Sigmoid colon (tissue), 7 donors: Measurements from ENCODE around the gene PRUNE2. TPM values are rescaled to one million over a fixed set of nuclear protein-coding genes. Genes with fewer than 3 reads are reported as not detected.

Source experiments
- DNase-seq: peaks from one replicate; pipeline ENCODE4 v3.0.0-alpha.2; 2019
- H3K27ac ChIP-seq, 4 donors: fragments of 200-600 bp; sonication (generic); one replicate each; pipeline ENCODE4 v1.5.1; 2016 to 2019; ENCODE audit warnings: mild to moderate bottlenecking in 1 of 4
- H3K27me3 ChIP-seq, 3 donors: fragments of 200-600 bp; sonication (generic); one replicate each; pipeline ENCODE4 v1.5.1; 2019; ENCODE audit warnings: mild to moderate bottlenecking in 1 of 3
- H3K36me3 ChIP-seq, 4 donors: fragments of 200-600 bp; sonication (generic); one replicate each; pipeline ENCODE4 v1.5.1; 2016 to 2019
- H3K4me1 ChIP-seq, 4 donors: fragments of 200-600 bp; sonication (generic); one replicate each; pipeline ENCODE4 v1.5.1; 2017 to 2019
- H3K4me3 ChIP-seq, 4 donors: fragments of 200-600 bp; sonication (generic); one replicate each; pipeline ENCODE4 v1.5.1; 2017 to 2019; ENCODE audit warnings: mild to moderate bottlenecking in 2 of 4, moderate library complexity in 1 of 4
- H3K9me3 ChIP-seq, 4 donors: fragments of 200-600 bp in 3 of 4; sonication (generic) in 3 of 4; one replicate each; pipeline versions ENCODE4 v1.5.1 to v1.6.1; 2013 to 2019
- CTCF ChIP-seq, 4 experiments: fragments of 450-650 bp in 3 of 4; fragments of 200-600 bp in 1 of 4; IDR thresholded peaks; one replicate each; pipeline ENCODE4 v1.5.1; 2016 to 2019; ENCODE audit warnings: antibody characterized with exemption in 4 of 4, mild to moderate bottlenecking in 3 of 4, moderate library complexity in 2 of 4
- EP300 ChIP-seq, 4 donors: sonication (generic); formaldehyde crosslinking; IDR thresholded peaks; one replicate each; pipeline ENCODE4 v1.6.1; 2017; ENCODE audit warnings: antibody characterized with exemption in 4 of 4
- POLR2A ChIP-seq, 2 donors: fragments of 450-650 bp; IDR thresholded peaks; one replicate each; pipeline ENCODE4 v1.6.1; 2016; ENCODE audit warnings: antibody characterized with exemption in 2 of 2, mild to moderate bottlenecking in 2 of 2, moderate library complexity in 2 of 2
- POLR2AphosphoS5 ChIP-seq, 4 donors: sonication (generic); formaldehyde crosslinking; IDR thresholded peaks; one replicate each; pipeline ENCODE4 v1.6.1; 2017; ENCODE audit warnings: antibody characterized with exemption in 4 of 4
- WGBS, 2 donors: extraction: QIAGEN DNeasy Blood & Tissue Kit; methylation state at CpG; one replicate each; pipeline ENCODE4 v1.1.7; 2013; 5-methylcytosine and 5-hydroxymethylcytosine counted together
- intact Hi-C: fragments of 100-400 bp; cut with DNase I; formaldehyde crosslinking; loops from one replicate; pipeline ENCODE4 v1.15.1; 2023
- polyA plus RNA-seq, 3 donors: library from polyadenylated mRNA; stranded (reverse); fragments of 200-250 nt; gene quantifications; one replicate each; pipeline ENCODE4 v1.2.3, GENCODE V29; 2013
- total RNA-seq, 4 donors: library from RNA; depleted of rRNA; stranded (reverse); fragments of >200 nt; gene quantifications; one replicate each; pipeline ENCODE4 v1.1.0, GENCODE V29; 2016
- donor health status: healthy with polysubstance abuse.
- donor health status: Bipolar disorder and iron deficiency.
- donor health status: healthy.

The PRUNE2 gene
- total and polyA plus RNA-seq, 7 donors = 7.4 to 536 (median 440) TPM

GRCh38 chr9:76761448-76761847, 144.5 kb downstream of the PRUNE2 start:
- H3K4me3 ChIP-seq = no peak overlapping the region
- peaks cover 0 to 41% (median 22%) of the 10 kb centered on the region in 4 donors for H3K4me1 ChIP-seq
- peaks cover 0 to 30% (median 0%) of the 10 kb centered on the region in 4 donors for H3K36me3 ChIP-seq
- intact Hi-C loops = loop anchor here (5.0 kb wide), 2 partner anchors 146 to 226 kb away; partner anchors contain the start of gene PRUNE2
- no peaks in the 10 kb centered on the region for H3K9me3 ChIP-seq
- H3K27me3 ChIP-seq = no peaks in the 10 kb centered on the region
- WGBS, 2 donors = 1 to 23% methylated on average over 1 of the region's 1 CpG
- H3K27ac ChIP-seq = peak overlapping the region in 1 of 4 donors; percentile 2
- TF ChIP-seq EP300 (IDR thresholded peaks at IDR 0.05) (no peak), CTCF (IDR thresholded peaks at IDR 0.05) (peak in 2 of 4 experiments; percentile 11 to 25)
- no peak for DNase-seq

GRCh38 chr9:76759732-76760131, 146.2 kb downstream of the PRUNE2 start:
- Histone ChIP-seq H3K4me3 (no peak overlapping the region), H3K9me3 (no peaks in the 10 kb centered on the region), H3K4me1 (peaks cover 0 to 41% (median 22%) of the 10 kb centered on the region in 4 donors), H3K36me3 (peaks cover 0 to 42% (median 0%) of the 10 kb centered on the region in 4 donors), H3K27ac (peak overlapping the region in 1 of 4 donors; percentile 20), H3K27me3 (no peaks in the 10 kb centered on the region)
- no peak for DNase-seq
- 15 to 29% methylated on average over 6 of the region's 6 CpGs for WGBS, 2 donors
- intact Hi-C loops = loop anchor here (5.0 kb wide), 2 partner anchors 148 to 228 kb away; partner anchors contain the start of gene PRUNE2
- TF ChIP-seq EP300 (IDR thresholded peaks at IDR 0.05) (no peak), POLR2A (IDR thresholded peaks at IDR 0.05) (no peak), CTCF (IDR thresholded peaks at IDR 0.05) (no peak), POLR2AphosphoS5 (IDR thresholded peaks at IDR 0.05) (no peak)

GRCh38 chr9:76758476-76758875, 147.4 kb downstream of the PRUNE2 start:
- peaks cover 0 to 41% (median 0%) of the 10 kb centered on the region in 4 donors for H3K36me3 ChIP-seq
- H3K27ac ChIP-seq = peak overlapping the region in 1 of 4 donors; percentile 20
- WGBS, 2 donors = 75 to 84% methylated on average over 4 of the region's 4 CpGs
- TF ChIP-seq POLR2A (IDR thresholded peaks at IDR 0.05) (no peak), EP300 (IDR thresholded peaks at IDR 0.05) (no peak), CTCF (IDR thresholded peaks at IDR 0.05) (no peak), POLR2AphosphoS5 (IDR thresholded peaks at IDR 0.05) (no peak)
- intact Hi-C loops = no loop called here
- H3K27me3 ChIP-seq = no peaks in the 10 kb centered on the region
- H3K9me3 ChIP-seq = no peaks in the 10 kb centered on the region
- H3K4me3 ChIP-seq = no peak overlapping the region
- DNase-seq = no peak
- peaks cover 0 to 40% (median 22%) of the 10 kb centered on the region in 4 donors for H3K4me1 ChIP-seq

GRCh38 chr9:76756941-76757673, 148.8 kb downstream of the PRUNE2 start:
- peaks cover 0 to 33% (median 17%) of the 10 kb centered on the region in 4 donors for H3K4me1 ChIP-seq
- no peak for DNase-seq
- H3K36me3 ChIP-seq = peaks cover 0 to 38% (median 0%) of the 10 kb centered on the region in 4 donors
- WGBS, 2 donors = 86 to 91% methylated on average over 3 of the region's 3 CpGs
- no peak overlapping the region for H3K27ac ChIP-seq
- TF ChIP-seq EP300 (IDR thresholded peaks at IDR 0.05) (no peak), CTCF (IDR thresholded peaks at IDR 0.05) (no peak), POLR2AphosphoS5 (IDR thresholded peaks at IDR 0.05) (no peak), POLR2A (IDR thresholded peaks at IDR 0.05) (no peak)
- H3K4me3 ChIP-seq = no peak overlapping the region
- intact Hi-C loops = no loop called here
- no peaks in the 10 kb centered on the region for H3K27me3 ChIP-seq
- H3K9me3 ChIP-seq = no peaks in the 10 kb centered on the region
